Hepatocyte (in vitro differentiated cells): ENCODE measurements around the gene ATG101. TPM values are rescaled to one million over a fixed set of nuclear protein-coding genes. Genes with fewer than 3 reads are reported as not detected.

Source experiments
- DNase-seq: peaks from one replicate; pipeline ENCODE4 v3.0.0-alpha.2; 2016; ENCODE audit warnings: low spot score
- H2AFZ ChIP-seq: fragments of 200-600 bp; sonication (generic); 2 replicates; pipeline ENCODE4 v1.6.0; 2016; ENCODE audit warnings: antibody characterized with exemption, mild to moderate bottlenecking
- H3K27ac ChIP-seq: fragments of 200-600 bp; sonication (generic); 2 replicates; pipeline ENCODE4 v1.5.1; 2016; ENCODE audit warnings: mild to moderate bottlenecking
- H3K27me3 ChIP-seq: fragments of 200-600 bp; sonication (generic); 2 replicates; pipeline ENCODE4 v1.6.1; 2016
- H3K36me3 ChIP-seq: fragments of 200-600 bp; sonication (generic); replicated peaks from 2 replicates; pipeline ENCODE4 v1.5.1; 2016; ENCODE audit warnings: low read depth; ENCODE audit not compliant: insufficient read depth
- H3K4me1 ChIP-seq: fragments of 200-600 bp; sonication (generic); 2 replicates; pipeline ENCODE4 v1.5.1; 2016; ENCODE audit warnings: mild to moderate bottlenecking, moderate library complexity; ENCODE audit not compliant: insufficient read depth
- H3K4me2 ChIP-seq: fragments of 200-600 bp; sonication (generic); 2 replicates; pipeline ENCODE4 v1.6.0; 2016
- H3K4me3 ChIP-seq: fragments of 200-600 bp; sonication (generic); 2 replicates; pipeline ENCODE4 v1.5.1; 2016; ENCODE audit warnings: mild to moderate bottlenecking
- H3K79me2 ChIP-seq: fragments of 200-600 bp; sonication (generic); 2 replicates; pipeline ENCODE4 v1.6.0; 2017; ENCODE audit warnings: mild to moderate bottlenecking
- H3K9me2 ChIP-seq: fragments of 200-600 bp; sonication (generic); replicated peaks from 2 replicates; pipeline ENCODE4 v1.6.0; 2017; ENCODE audit warnings: mild to moderate bottlenecking; ENCODE audit not compliant: insufficient read depth
- H3K9me3 ChIP-seq: fragments of 200-600 bp; sonication (generic); 2 replicates; pipeline ENCODE4 v1.5.1; 2016; ENCODE audit warnings: low read depth, mild to moderate bottlenecking
- H4K20me1 ChIP-seq: fragments of 200-600 bp; sonication (generic); 2 replicates; pipeline ENCODE4 v1.6.0; 2016; ENCODE audit warnings: mild to moderate bottlenecking; ENCODE audit not compliant: insufficient read depth, poor library complexity, severe bottlenecking
- CTCF ChIP-seq: fragments of 200-600 bp; sonication (generic); IDR thresholded peaks from 2 replicates; pipeline ENCODE4 v1.5.1; 2016; ENCODE audit warnings: antibody characterized with exemption, mild to moderate bottlenecking; ENCODE audit not compliant: poor library complexity
- EZH2 ChIP-seq: fragments of 200-600 bp; sonication (generic); IDR thresholded peaks from 2 replicates; pipeline ENCODE4 v1.6.1; 2016; ENCODE audit warnings: antibody characterized with exemption, mild to moderate bottlenecking, borderline replicate concordance
- EZH2phosphoT487 ChIP-seq: fragments of 200-600 bp; sonication (generic); IDR thresholded peaks from one replicate; pipeline ENCODE4 v1.6.1; 2018; ENCODE audit warnings: antibody characterized with exemption, mild to moderate bottlenecking, low read depth, moderate library complexity; ENCODE audit not compliant: unreplicated experiment, severe bottlenecking
- WGBS: methylation state at CpG from one replicate; pipeline ENCODE4 v1.1.6; 2016; ENCODE audit warnings: low lambda C conversion rate; ENCODE audit errors: missing lambda C conversion rate; 5-methylcytosine and 5-hydroxymethylcytosine counted together
- polyA plus RNA-seq: library from polyadenylated mRNA; unstranded; fragments of >200 nt; fragmentation: Nextera tagmentation; extraction: Ambion mirVana; gene quantifications from 2 replicates; pipeline ENCODE4 v1.2.1, GENCODE V29; 2016
- total RNA-seq: library from RNA; depleted of rRNA; stranded (reverse); fragments of >200 nt; gene quantifications from 2 replicates; pipeline ENCODE4 v1.2.3, GENCODE V29; 2014

ATG101 gene
- total and polyA plus RNA-seq, 2 experiments from 2014 or later = 57.7 to 61.6 TPM

- peak overlapping the region; percentile 71 for H3K4me2 ChIP-seq
- H3K9me3 ChIP-seq = no peaks in the 10 kb centered on the region
- H4K20me1 ChIP-seq = peaks cover 21% of the 10 kb centered on the region
- H3K79me2 ChIP-seq = peaks cover 51% of the 10 kb centered on the region
- H3K4me1 ChIP-seq = peaks cover 8% of the 10 kb centered on the region
- H3K4me3 ChIP-seq = peak overlapping the region; percentile 95
- DNase-seq = no peak
- no peak for TF ChIP-seq EZH2
- TF ChIP-seq CTCF = peak; percentile 2
- no peaks in the 10 kb centered on the region for H3K9me2 ChIP-seq
- H2AFZ ChIP-seq = peak overlapping the region; percentile 47
- no peaks in the 10 kb centered on the region for H3K36me3 ChIP-seq
- WGBS = 8% methylated on average over 34 of the region's 37 CpGs
- peaks cover 12% of the 10 kb centered on the region for H3K27me3 ChIP-seq
- H3K27ac ChIP-seq = peak overlapping the region; percentile 91
Observed at GRCh38 chr12:52070185-52070925, 577 bp downstream of the ATG101 start.

GRCh38 chr12:52073531-52074381 lies 4.0 kb downstream of the ATG101 start:
- Histone ChIP-seq H3K9me2 (no peaks in the 10 kb centered on the region), H3K9me3 (no peaks in the 10 kb centered on the region), H2AFZ (no peak overlapping the region), H3K79me2 (peaks cover 56% of the 10 kb centered on the region), H3K27ac (no peak overlapping the region), H3K4me3 (no peak overlapping the region), H3K4me2 (no peak overlapping the region), H3K36me3 (no peaks in the 10 kb centered on the region), H3K4me1 (peaks cover 8% of the 10 kb centered on the region), H3K27me3 (no peaks in the 10 kb centered on the region), H4K20me1 (peaks cover 26% of the 10 kb centered on the region)
- WGBS = 91% methylated on average over 20 of the region's 23 CpGs
- no peak for DNase-seq
- TF ChIP-seq EZH2phosphoT487 = no peak
- no peak for TF ChIP-seq CTCF
- TF ChIP-seq EZH2 = no peak

- no peaks in the 10 kb centered on the region for H3K9me3 ChIP-seq
- peaks cover 26% of the 10 kb centered on the region for H4K20me1 ChIP-seq
- H3K27ac ChIP-seq = no peak overlapping the region
- H3K27me3 ChIP-seq = no peaks in the 10 kb centered on the region
- peaks cover 8% of the 10 kb centered on the region for H3K4me1 ChIP-seq
- H3K79me2 ChIP-seq = peaks cover 54% of the 10 kb centered on the region
- H2AFZ ChIP-seq = no peak overlapping the region
- H3K4me2 ChIP-seq = no peak overlapping the region
- DNase-seq = no peak
- H3K36me3 ChIP-seq = no peaks in the 10 kb centered on the region
- no peaks in the 10 kb centered on the region for H3K9me2 ChIP-seq
- 90% methylated on average over 3 of the region's 3 CpGs for WGBS
- H3K4me3 ChIP-seq = no peak overlapping the region
- TF ChIP-seq EZH2 (no peak), CTCF (no peak), EZH2phosphoT487 (no peak)
Observed at GRCh38 chr12:52074971-52075724, 5.4 kb downstream of the ATG101 start.
